GOT3 (cell line): ENCODE measurements around the gene GLCE.

Experiments
- DNase-seq: peaks from one replicate; lab custom pipeline; 2025; ENCODE audit warnings: mixed read lengths; lab: John Stamatoyannopoulos, UW

Gene GLCE

GRCh38 chr15:69160141-69160993 lies at the start of gene GLCE:
Gene GLCE, plus strand, starts transcription at chr15:69160635. Its CDS starts 95,172 bp downstream, at chr15:69255807.
- peak; percentile 87 for DNase-seq

GRCh38 chr15:69114331-69114928 lies 46.0 kb upstream of the GLCE start:
- DNase-seq: no peak

- DNase-seq: no peak
Observed at GRCh38 chr15:69115031-69115430, 45.4 kb upstream of the GLCE start.

- DNase-seq: no peak
Observed at GRCh38 chr15:69116391-69116790, 44.0 kb upstream of the GLCE start.

GRCh38 chr15:69117431-69117871 lies 43.0 kb upstream of the GLCE start:
- no peak for DNase-seq

- no peak for DNase-seq
Observed at GRCh38 chr15:69118089-69118488, 42.3 kb upstream of the GLCE start.

- no peak for DNase-seq
Observed at GRCh38 chr15:69119001-69119400, 41.4 kb upstream of the GLCE start.

- no peak for DNase-seq
Observed at GRCh38 chr15:69119683-69120395, 40.6 kb upstream of the GLCE start.

- no peak for DNase-seq
Observed at GRCh38 chr15:69120732-69121131, 39.7 kb upstream of the GLCE start.

- no peak for DNase-seq
Observed at GRCh38 chr15:69121198-69121828, 39.1 kb upstream of the GLCE start.

GRCh38 chr15:69125236-69125635 lies 35.2 kb upstream of the GLCE start:
- no peak for DNase-seq

GRCh38 chr15:69126054-69126469 lies 34.4 kb upstream of the GLCE start:
- DNase-seq: no peak

- no peak for DNase-seq
Observed at GRCh38 chr15:69127306-69127705, 33.1 kb upstream of the GLCE start.

- peak; percentile 10 for DNase-seq
Observed at GRCh38 chr15:69128667-69129311, 31.6 kb upstream of the GLCE start.

- DNase-seq: no peak
Observed at GRCh38 chr15:69131362-69132220, 28.8 kb upstream of the GLCE start.

- no peak for DNase-seq
Observed at GRCh38 chr15:69132430-69132829, 28.0 kb upstream of the GLCE start.

GRCh38 chr15:69132977-69133861 lies 27.2 kb upstream of the GLCE start:
- no peak for DNase-seq

- no peak for DNase-seq
Observed at GRCh38 chr15:69133862-69134519, 26.4 kb upstream of the GLCE start.

- DNase-seq: no peak
Observed at GRCh38 chr15:69134791-69135190, 25.6 kb upstream of the GLCE start.
